GM12873 (cell line): ENCODE data around the gene TMEM138.

ENCODE experiments used
- TF ChIP-seq, protein P1 (sequence below): IDR thresholded peaks from 2 replicates; pipeline ENCODE4 v1.5.1; 2012; ENCODE audit warnings: low read depth, mild to moderate bottlenecking, moderate library complexity, low read length, control low read depth; ENCODE audit not compliant: insufficient read depth; ENCODE audit errors: missing control alignments

The TMEM138 gene

DNA sequence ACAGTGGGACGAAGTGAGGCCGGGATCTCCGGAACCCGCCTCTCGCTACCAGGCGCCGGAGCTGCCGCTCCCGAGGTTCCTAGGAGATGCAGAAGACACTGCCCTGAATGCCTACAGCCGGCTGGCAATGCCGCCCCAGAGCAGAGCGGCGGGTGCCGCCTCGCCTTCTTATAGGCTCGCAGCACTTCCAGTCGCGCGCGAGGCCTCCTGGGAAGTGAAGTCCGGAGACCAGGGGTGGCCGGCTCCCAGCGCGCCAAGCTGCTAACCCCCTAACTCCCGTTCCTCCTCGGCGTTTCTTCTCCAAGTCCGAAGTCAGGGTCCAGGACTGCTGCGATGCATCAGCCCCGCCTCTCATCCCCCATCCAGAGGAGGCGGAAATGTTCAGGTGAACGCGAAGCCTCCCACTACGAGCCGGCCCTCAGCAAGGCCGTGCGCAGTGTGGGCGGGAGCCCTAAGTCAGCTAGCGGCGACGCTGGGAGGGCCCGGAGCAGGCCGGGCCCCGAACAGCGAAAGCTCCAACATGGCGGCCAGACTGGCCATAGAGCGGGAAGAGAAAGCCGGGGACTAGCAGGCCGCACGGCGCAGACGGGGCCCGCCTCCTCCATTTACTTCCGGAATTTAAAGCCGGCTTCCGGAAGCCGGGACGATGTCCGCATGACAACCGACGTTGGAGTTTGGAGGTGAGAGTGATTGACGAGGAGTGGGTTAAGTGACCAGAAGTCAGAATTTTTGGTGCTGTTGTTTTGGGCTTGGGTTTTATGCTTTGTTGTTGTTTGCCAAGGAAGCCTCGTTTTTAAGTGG, at the start of gene TMEM138, which contains the start of gene CYB561A3:
TMEM138 (plus strand) TSS at position 634 of the 801 bp plus-strand sequence. CDS start 2,017 bp downstream, outside the sequence.
CYB561A3 (minus strand) TSS at position 142 of the 801 bp plus-strand sequence. CDS start 5,169 bp downstream, outside the sequence.
- TF ChIP-seq, protein P1, sequence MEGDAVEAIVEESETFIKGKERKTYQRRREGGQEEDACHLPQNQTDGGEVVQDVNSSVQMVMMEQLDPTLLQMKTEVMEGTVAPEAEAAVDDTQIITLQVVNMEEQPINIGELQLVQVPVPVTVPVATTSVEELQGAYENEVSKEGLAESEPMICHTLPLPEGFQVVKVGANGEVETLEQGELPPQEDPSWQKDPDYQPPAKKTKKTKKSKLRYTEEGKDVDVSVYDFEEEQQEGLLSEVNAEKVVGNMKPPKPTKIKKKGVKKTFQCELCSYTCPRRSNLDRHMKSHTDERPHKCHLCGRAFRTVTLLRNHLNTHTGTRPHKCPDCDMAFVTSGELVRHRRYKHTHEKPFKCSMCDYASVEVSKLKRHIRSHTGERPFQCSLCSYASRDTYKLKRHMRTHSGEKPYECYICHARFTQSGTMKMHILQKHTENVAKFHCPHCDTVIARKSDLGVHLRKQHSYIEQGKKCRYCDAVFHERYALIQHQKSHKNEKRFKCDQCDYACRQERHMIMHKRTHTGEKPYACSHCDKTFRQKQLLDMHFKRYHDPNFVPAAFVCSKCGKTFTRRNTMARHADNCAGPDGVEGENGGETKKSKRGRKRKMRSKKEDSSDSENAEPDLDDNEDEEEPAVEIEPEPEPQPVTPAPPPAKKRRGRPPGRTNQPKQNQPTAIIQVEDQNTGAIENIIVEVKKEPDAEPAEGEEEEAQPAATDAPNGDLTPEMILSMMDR = no peak

DNA sequence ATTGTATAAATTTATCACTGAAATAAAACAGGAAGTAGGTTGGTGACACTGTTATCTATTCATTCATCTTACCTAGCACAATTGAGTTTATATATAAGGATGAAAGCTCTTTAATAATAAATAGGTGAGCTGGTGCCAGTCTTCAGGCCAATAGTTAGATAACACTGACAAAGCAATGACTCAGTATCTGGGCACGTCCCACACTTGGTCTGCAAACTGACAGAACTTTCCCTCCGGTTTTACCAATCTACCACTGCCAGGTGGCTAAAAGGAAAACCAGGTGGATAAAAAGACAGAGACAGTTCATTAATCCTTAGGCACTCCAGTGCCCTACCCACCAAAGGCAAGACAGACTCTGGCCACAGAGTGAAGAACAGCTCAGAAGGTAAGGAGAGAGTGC, 46.9 kb upstream of the TMEM138 start:
- TF ChIP-seq, protein P1 = no peak

DNA sequence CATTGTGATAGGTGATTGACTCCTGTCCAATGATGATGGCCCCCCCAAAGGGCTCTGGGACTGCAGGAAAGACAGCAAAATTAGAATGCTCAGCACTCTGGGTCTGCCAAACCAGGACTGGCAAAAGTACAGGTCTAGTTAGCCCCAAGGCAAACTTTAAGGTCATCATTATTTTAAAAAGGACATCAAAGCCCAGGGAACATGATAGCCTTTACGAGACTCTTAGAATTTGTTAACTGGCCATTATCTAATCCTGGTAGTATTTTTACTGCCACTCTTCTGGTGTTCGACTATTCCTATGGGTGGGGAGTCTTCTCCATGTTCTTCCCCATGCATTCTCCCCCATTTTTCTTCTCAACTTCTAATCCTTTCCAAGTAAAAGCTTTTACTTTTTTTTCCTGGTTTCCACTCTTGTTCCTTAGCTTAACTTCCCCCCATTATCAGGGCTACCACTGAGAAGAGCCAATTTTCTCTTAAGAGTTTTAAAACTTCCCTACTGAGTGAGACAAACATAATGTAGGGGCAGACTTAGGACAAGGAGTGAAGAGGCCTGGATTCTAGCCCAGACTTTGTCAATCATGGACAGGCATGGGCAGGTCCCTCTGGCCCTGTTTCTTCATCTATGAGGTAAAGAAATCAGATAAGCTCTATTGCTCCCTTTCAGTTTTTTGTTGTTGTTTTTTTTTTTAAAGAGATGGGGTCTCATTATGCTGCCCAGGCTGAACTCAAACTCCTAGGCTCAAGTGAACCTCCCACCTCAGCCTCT, 36.3 kb upstream of the TMEM138 start:
- TF ChIP-seq, protein P1 = no peak

DNA sequence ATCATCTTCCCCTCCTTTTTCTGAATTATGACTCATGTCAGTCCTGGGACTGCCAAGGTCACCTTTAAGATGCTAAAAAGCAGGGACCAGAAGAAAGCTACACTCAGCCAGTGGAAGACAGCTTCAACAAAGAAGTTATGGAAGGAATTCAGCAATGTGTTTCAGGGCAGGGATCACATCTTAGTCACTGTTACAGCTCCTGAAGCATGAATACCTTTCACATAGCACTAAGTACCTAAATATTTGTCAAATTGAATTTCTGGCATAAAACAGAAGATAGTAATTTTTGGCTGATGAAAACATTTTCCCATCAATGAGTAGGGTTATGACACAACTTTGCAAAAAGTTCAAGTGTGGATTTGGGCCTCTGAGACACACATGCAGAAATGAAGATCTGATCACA, 34.5 kb upstream of the TMEM138 start:
- TF ChIP-seq, protein P1 = no peak

DNA sequence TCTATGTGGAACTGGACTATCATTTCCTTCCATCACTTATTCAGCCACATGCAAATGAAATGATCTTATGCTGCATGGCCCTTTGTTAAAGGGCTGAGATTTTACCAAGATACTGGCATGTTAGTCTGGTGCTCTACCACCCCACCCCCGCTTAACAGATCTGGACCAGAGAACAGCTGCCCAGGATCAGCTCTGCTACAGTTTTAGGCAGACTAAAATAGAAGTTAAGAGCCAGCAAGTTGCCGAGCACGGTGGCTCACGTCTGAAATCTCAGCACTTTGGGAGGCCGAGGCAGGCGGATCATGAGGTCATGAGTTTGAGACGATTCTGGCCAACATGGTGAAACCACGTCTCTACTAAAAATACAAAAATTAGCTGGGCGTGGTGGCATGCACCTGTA, 33.8 kb upstream of the TMEM138 start:
- TF ChIP-seq, protein P1 = no peak

DNA sequence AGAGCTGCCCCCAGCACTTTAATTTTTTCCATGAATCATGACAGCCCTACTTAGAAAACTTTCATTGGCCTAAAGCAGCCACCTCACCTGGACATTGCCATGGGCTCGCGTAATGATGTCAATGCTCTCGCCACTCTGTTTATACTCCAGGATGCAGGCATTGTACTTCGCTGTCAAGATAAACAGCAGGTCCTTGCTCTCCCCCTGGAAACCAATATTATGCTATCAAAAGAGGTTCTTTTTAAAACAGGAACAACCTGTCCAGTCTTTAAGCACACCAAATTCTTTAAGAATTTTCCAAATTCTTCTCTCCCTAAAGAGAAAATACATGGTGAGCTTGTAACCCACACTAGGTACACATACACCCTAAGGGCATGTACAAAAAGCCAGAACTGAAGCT, 32.3 kb upstream of the TMEM138 start:
- TF ChIP-seq, protein P1 = no peak

DNA sequence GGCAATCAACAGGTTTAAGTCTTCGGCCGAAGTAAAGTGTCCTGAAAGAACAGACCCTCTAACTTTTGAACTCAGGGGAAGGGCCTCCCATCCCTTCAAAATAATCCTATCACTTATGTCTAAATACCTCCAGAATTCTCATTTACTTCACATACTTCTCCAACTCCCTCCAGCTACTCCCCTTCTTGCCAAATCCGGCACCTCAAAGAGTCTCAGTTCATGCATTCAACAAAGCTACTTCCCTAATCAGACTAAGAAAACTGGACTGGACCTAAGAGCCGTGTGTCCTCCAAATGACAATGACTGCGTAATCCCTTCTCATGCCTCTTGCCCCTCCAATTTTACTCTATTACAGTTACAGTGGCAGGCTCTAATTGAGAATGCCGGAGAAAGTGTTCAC, 30.5 kb upstream of the TMEM138 start:
- TF ChIP-seq, protein P1 = no peak
